ENCODE data around the gene IPCEF1.
"Not testable (repeated sequence)": the region's sequence is repeated elsewhere in the genome, so short reads cannot be mapped to it uniquely, and the experiment has no call there.

Gene IPCEF1

DNA sequence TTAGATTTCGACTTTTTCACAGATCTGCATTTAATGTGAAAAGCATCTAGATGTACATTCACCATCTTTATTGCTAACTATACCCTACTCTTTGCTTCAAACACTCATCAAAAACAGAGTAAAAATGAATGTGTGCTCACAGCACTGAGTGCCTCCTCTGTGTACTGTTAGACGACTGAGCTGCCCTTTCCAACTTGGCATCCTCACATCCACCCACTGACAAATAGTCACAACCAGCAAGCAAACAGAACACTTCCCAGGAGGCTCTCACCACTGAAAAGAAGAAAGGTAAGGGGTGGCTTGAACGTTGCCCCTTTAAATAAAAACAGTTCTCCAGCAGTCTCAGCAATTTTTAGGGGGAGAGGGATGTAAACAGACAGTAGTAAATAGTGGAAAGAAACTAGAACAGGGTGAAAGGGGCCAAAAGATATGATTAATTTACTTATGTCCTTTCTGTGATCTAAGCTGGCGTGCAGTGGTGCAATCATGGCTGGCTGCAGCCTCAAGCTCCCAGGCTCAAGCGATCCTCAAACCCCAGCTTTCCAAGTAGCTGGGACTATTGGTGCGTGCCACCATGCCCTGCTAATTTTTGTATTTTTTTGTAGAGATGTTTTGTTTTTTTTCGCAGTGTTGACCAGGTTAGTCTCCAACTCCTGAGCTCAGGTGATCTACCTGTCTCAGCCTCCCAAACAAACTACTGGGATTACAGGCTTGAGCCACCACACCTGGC lies 48.7 kb downstream of the IPCEF1 start:
- CTCF ChIA-PET = no interaction called here
- POLR2A ChIA-PET = no interaction called here
- DNase-seq (ENCODE audit: extremely low spot score) = no peak
- TF ChIP-seq SP1 (IDR thresholded peaks at IDR 0.05) (no peak), FOXA1 (IDR thresholded peaks at IDR 0.05) (no peak), TARDBP (IDR thresholded peaks at IDR 0.05) (no peak), CTBP1 (IDR thresholded peaks at IDR 0.05; ENCODE audit: borderline replicate concordance) (no peak), NFRKB (IDR thresholded peaks at IDR 0.05) (no peak), L3MBTL2 (conservative IDR thresholded peaks at IDR 0.05) (no peak), ELF4 (IDR thresholded peaks at IDR 0.05) (no peak), FOXM1 (IDR thresholded peaks at IDR 0.05; ENCODE audit: borderline replicate concordance) (no peak), ARNT (IDR thresholded peaks at IDR 0.05) (no peak), BHLHE40 (IDR thresholded peaks at IDR 0.05; ENCODE audit: borderline replicate concordance) (no peak), HDGF (IDR thresholded peaks at IDR 0.05; ENCODE audit: borderline replicate concordance) (no peak), ZNF384 (IDR thresholded peaks at IDR 0.05) (no peak), LEF1 (IDR thresholded peaks at IDR 0.05; ENCODE audit: borderline replicate concordance) (no peak), FOXK2 (IDR thresholded peaks at IDR 0.05) (no peak), SUZ12 (IDR thresholded peaks at IDR 0.05) (no peak)
- TF ChIP-seq, protein P1, sequence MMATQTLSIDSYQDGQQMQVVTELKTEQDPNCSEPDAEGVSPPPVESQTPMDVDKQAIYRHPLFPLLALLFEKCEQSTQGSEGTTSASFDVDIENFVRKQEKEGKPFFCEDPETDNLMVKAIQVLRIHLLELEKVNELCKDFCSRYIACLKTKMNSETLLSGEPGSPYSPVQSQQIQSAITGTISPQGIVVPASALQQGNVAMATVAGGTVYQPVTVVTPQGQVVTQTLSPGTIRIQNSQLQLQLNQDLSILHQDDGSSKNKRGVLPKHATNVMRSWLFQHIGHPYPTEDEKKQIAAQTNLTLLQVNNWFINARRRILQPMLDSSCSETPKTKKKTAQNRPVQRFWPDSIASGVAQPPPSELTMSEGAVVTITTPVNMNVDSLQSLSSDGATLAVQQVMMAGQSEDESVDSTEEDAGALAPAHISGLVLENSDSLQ (IDR thresholded peaks at IDR 0.05) = no peak

DNA sequence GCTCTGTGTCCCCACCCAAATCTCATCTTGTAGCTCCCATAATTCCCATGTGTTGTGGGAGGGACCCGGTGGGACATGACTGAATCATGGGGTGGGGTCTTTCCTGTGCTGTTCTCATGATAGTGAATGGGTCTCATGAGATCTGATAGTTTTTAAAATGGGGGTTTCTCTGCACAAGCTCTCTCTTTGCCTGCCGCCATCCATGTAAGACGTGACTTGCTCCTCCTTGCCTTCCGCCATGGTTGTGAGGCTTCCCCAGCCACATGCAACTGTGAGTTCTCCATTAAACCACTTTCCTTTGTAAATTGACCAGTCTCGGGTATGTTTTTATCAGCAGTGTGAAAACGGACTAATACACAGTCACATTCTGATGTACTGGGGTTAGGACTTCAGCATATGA lies 49.5 kb downstream of the IPCEF1 start:
- POLR2A ChIA-PET; DNase-seq (ENCODE audit: extremely low spot score); CTCF ChIA-PET: not testable (repeated sequence)

DNA sequence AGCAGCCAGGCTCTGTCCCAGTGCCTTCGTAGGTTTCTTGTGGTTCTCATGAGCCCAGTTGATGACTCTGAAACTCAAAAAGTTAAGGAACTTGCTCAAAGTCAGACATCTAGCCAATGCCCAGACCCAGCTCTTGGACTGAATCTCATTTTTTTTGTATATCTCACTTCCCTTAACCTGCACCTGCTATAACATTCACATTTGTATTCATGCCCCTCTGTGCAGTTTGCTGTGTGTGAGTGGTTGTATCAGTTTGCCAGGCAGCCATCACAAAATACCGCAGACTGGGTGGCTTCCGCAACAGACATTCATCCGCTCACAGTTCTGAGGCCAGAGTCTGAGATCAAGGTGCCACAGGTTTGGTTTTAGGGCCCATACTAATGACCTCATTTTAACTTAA lies 49.9 kb downstream of the IPCEF1 start:
- ChIA-PET CTCF (no interaction called here), POLR2A (no interaction called here)
- DNase-seq (ENCODE audit: extremely low spot score) = no peak
- TF ChIP-seq FOXM1 (IDR thresholded peaks at IDR 0.05; ENCODE audit: borderline replicate concordance) (no peak), LEF1 (IDR thresholded peaks at IDR 0.05; ENCODE audit: borderline replicate concordance) (no peak)

DNA sequence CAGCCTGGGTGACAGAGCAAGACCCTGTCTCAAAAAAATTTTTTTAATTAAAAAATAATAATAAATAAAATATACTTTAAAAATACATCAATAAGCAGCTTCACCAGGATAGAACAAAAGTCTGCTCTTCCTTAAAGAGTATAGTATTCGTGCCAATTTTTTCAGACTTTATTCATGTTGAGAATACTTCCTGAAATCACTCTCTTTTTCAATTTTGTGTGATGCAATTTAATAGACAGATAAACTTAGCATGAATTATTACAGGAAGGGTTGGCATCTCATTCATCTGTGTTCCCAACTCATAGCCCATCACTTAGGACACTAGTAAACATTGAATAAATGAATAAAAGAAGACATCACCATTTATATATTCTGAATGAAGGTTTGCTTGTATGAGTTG lies 52.4 kb downstream of the IPCEF1 start:
- ChIA-PET POLR2A (no interaction called here), CTCF (no interaction called here)
- DNase-seq (ENCODE audit: extremely low spot score) = no peak
- no peak for TF ChIP-seq FOXA1 (IDR thresholded peaks at IDR 0.05)

DNA sequence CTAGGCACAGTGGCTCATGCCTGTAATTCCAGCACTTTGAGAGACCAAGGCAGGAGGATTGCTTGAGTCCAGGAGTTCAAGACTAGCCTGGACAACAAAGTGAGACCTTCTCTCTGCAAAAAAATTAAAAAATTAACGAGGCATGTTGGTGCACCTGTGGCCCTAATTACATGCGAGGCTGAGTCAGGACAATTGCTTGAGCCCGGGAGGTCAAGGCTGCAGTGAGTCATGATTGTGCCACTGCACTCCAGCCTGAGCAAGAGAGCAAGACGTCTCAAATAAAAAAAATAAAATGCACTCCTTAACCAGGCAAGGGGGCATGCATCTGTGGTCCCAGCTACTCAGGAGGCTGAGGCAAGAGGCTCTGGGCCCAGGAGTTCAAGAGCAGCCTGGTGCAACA lies 53.0 kb downstream of the IPCEF1 start:
- CTCF ChIA-PET; POLR2A ChIA-PET; DNase-seq (ENCODE audit: extremely low spot score): not testable (repeated sequence)

DNA sequence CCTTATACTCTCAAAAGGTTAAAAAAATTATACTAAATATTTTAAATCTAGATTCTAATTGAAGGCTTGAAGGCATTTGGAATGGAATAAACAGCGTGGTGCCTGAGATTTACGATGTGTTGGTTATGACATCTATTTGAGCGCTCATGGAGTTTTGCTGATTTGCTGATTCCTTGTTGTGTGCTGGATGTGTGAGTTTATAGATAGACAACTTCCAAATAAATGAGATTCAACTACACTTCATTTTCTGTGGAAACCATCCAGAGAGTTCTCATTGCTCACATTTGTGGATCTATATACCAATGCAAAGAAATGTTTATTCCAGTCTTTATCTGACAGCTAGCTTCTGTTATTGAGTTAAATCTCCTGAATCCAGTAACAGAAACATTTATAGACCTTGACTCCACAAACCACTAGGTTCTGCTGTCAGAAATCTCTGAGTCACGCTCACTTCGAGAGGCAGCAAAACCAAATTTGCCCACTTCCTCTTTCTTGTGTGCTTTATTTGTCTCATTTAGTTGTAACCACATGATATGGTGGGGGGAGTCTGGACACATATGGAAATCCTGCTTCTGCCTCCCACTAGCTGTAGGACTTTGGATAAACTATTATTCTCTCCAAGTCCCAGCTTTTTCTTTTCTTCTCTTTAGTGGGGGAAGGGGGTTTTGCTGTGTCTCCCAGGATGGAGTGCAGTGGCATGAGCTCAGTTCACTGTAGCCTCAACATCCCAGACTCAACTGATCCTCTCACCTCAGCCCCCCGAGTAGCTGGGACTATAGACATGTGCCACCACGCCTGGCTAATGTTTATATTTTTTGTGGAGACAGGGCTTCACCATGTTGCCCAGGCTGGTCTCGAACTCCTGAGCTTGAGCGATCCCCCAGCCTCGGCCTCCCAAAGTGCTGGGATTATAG lies 54.5 kb downstream of the IPCEF1 start:
- ChIA-PET CTCF (no interaction called here), POLR2A (no interaction called here)
- TF ChIP-seq FOXM1 (IDR thresholded peaks at IDR 0.05; ENCODE audit: borderline replicate concordance) = no peak
- no peak for TF ChIP-seq NFRKB (IDR thresholded peaks at IDR 0.05)
- TF ChIP-seq ARNT (IDR thresholded peaks at IDR 0.05) = no peak
- no peak for TF ChIP-seq L3MBTL2 (conservative IDR thresholded peaks at IDR 0.05)
- TF ChIP-seq SUZ12 (IDR thresholded peaks at IDR 0.05) = no peak
- no peak for TF ChIP-seq HDGF (IDR thresholded peaks at IDR 0.05; ENCODE audit: borderline replicate concordance)
- no peak for TF ChIP-seq ELF4 (IDR thresholded peaks at IDR 0.05)
- TF ChIP-seq BHLHE40 (IDR thresholded peaks at IDR 0.05; ENCODE audit: borderline replicate concordance) = no peak
- TF ChIP-seq TARDBP (IDR thresholded peaks at IDR 0.05) = no peak
- TF ChIP-seq CTBP1 (IDR thresholded peaks at IDR 0.05; ENCODE audit: borderline replicate concordance) = no peak
- TF ChIP-seq, protein P1 (IDR thresholded peaks at IDR 0.05) = no peak; the same call in 1 of the 2 replicates
- DNase-seq (ENCODE audit: extremely low spot score) = no peak

DNA sequence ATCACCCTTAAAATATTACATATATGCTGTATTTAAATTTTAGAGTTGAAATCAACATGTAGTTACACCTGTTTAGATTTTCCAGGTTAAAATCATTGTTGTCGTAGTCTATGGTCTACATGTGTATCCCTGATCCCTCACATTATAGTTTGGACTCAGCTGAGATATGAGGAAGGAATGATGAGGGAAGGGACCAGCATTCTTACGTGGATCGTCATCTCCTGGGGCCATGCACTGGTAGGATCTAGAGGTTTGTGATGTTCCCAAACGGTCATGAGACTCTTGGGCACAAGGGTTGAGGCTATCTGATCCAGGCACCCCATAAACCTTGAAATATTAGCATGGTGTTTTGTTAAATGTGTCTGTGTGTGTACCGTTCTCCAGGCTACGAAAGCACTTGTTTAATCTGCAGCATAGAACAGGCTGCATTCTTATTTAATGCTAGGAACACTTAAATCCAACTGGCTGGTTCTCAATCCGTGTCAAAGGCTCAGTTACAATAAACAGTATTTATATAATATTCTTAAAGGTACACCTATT lies 55.4 kb downstream of the IPCEF1 start:
- POLR2A ChIA-PET = no interaction called here
- TF ChIP-seq FOXM1 (IDR thresholded peaks at IDR 0.05; ENCODE audit: borderline replicate concordance) (no peak), L3MBTL2 (conservative IDR thresholded peaks at IDR 0.05) (no peak), SP1 (IDR thresholded peaks at IDR 0.05) (no peak), NFRKB (IDR thresholded peaks at IDR 0.05) (no peak), TARDBP (IDR thresholded peaks at IDR 0.05) (no peak), FOXK2 (IDR thresholded peaks at IDR 0.05) (no peak)
- TF ChIP-seq, protein P1 (IDR thresholded peaks at IDR 0.05) = no peak
- CTCF ChIA-PET = no interaction called here
- no peak for DNase-seq (ENCODE audit: extremely low spot score)
